Forelimb muscle (tissue), 1 donor: Measurements from ENCODE around the gene PSMB3. TPM values are rescaled to one million over a fixed set of nuclear protein-coding genes. Genes with fewer than 3 reads are reported as not detected.
"Not testable (repeated sequence)": the region's sequence is repeated elsewhere in the genome, so short reads cannot be mapped to it uniquely, and the experiment has no call there.

ENCODE experiments used
- DNase-seq: peaks from one replicate; pipeline ENCODE4 v3.0.0-alpha.2; 2013; ENCODE audit warnings: low read depth
- polyA plus RNA-seq: library from polyadenylated mRNA; unstranded; fragments of 120-200 nt; gene quantifications from one replicate; pipeline ENCODE4 v1.2.1, GENCODE V29; 2013; ENCODE audit not compliant: insufficient read length

The PSMB3 gene
- polyA plus RNA-seq, 1 donor: 73.3 TPM

GRCh38 chr17:38749223-38750043, 3.1 kb upstream of the PSMB3 start:
- DNase-seq: no peak

DNA sequence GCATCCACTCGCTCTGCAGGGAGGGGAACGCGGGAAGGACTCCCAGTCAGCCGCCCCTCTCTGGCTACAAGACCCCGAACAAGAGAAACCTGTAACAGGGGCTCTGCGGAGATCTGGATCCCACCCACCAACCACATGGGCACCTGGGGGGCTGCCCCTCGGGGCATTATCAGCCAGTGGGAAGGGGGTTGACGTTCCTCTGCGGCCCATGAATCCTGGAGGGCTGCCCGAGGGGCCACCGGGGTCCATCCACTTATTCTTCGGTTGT, 2.6 kb upstream of the PSMB3 start:
- DNase-seq: no peak

DNA sequence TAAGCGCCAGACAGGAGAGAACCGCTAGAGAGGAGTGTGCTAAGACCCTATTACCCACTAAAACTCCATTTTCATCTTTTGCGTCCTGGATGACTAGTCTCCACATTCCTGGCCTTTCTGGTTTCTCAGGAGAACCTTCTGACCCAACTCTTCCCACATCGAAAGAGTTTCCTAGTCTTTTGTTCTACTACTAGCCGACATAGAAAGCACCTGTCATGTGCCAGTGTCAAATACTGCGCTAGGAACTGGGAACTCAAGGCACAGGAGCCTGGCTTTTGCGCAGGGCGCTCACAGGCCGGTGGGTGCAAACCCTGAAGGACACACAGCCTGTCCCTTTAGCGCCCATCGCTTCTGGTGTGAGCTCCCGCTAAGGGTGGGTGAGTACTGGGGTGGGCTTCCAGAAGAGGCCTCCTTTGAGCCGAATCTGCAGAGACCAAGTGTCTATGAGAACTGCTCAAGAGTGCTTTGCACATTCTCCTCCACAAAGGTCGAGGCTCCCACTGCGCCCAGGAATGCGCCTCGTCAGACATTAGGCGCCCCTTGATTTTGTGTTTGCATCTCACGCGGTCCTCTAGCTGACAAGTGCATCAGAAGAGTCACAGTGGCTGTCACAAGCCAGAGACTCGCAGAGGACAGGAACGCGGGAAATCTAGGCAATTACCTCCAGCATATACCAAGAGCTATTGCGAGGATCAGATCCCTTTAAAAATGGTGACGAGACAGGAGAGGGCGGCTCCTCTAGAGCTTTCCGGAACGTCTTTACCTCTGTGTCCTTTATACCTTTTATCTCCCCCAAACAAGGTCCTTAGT, 2.0 kb upstream of the PSMB3 start:
- DNase-seq: no peak

DNA sequence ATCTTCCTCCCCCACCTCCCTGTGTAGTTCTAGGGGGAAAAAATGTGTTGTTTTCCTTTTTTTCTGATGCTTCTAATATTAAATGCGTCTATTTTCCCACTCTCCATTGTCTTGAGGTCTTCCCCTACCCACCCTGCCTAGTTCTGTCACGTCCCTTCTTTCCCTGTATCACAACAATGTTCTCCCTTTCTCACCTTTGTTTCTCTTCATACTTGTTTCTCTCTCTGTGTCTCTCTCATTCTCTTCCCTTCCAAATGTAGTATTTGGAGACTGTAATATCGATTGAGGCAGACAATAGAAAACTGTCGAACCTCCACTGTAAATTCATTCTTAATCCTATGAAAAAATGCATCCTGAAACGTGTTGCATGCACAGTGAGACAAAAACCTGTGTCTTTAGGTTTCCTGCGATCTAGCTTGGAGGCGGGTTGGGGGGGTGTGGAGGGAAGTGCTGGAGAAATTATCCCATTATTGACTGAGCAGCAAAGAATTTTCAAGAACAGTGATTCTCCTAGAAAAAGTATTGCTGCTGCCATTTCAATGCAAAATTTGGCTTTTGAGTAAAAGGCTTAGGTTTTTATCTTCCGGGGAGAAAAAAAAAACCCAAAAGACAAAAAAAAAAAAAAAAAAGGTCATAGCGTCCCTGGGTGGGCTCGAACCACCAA, 1.3 kb upstream of the PSMB3 start:
- no peak for DNase-seq

DNA sequence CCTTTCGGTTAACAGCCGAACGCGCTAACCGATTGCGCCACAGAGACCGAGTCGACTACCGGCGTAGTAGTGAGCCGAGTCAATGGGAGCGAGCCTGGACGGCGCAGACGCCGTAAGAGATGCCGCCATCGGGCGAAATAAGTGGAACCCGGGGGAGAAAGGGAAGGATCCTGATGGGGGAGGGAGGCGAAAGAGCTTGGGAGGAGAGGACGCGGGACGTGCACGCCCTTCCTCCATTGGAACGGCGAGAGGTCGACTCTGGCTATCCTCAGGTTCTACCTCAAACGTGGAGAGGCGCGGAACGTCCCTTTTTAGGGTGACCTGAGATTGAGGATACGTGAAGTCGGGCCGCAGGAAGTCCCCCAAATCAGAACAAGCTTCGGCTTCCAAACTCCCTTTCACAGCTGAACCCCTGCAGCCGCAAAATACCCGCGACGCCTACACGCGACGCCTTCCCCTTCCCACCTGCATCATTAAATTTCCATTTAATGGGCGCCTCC, 683 bp upstream of the PSMB3 start:
- no peak for DNase-seq

- DNase-seq: no peak
These were observed 548 bp downstream of the PSMB3 start for GRCh38 chr17:38753071-38753506.

GRCh38 chr17:38761612-38762011, 9.1 kb downstream of the PSMB3 start:
- no peak for DNase-seq

- no peak for DNase-seq
These were observed 9.7 kb downstream of the PSMB3 start for GRCh38 chr17:38762231-38762630.

DNA sequence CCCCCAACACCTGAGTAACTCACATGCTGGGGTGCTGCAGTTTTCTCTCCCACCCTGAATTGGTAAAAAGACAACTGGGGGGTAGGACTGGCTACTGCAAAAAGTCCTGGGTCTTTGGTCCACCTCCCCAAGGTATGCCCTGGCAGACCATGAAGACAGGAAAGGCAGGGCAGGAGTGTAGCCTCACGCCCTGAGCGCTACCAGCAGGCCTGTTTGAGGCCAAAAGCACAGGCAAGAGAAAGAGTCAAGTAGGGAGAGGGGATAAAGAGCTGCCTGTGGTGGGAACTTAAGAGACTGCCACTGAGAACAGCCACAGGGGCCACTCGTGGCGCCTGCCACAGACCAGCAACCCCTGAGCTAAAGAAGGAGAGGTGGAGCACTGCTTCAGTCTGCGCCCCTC, 13.8 kb downstream of the PSMB3 start:
- DNase-seq: no peak

- no peak for DNase-seq
These were observed 15.9 kb downstream of the PSMB3 start for GRCh38 chr17:38768417-38768816.

DNA sequence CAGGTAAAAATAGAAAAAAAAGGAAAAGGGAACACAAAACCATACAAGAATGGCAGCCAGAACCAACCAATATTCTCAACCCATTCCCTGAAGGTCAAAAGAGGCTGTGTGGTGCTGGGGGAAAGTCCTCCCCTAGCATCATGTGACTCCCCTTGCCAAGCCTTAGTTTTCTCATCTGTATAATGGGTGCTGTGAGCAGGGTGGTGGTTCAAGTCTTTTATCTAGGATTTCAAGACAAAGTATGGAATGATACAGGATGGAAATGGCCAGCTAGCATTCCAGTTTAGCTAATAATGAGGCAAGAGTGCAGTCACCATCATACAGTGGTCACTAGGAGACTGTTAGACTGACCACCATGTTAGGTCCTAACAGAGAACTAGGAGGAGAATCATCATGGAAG, 20.7 kb downstream of the PSMB3 start:
- no peak for DNase-seq

GRCh38 chr17:38777641-38778250, 25.2 kb downstream of the PSMB3 start:
- DNase-seq: no peak

DNA sequence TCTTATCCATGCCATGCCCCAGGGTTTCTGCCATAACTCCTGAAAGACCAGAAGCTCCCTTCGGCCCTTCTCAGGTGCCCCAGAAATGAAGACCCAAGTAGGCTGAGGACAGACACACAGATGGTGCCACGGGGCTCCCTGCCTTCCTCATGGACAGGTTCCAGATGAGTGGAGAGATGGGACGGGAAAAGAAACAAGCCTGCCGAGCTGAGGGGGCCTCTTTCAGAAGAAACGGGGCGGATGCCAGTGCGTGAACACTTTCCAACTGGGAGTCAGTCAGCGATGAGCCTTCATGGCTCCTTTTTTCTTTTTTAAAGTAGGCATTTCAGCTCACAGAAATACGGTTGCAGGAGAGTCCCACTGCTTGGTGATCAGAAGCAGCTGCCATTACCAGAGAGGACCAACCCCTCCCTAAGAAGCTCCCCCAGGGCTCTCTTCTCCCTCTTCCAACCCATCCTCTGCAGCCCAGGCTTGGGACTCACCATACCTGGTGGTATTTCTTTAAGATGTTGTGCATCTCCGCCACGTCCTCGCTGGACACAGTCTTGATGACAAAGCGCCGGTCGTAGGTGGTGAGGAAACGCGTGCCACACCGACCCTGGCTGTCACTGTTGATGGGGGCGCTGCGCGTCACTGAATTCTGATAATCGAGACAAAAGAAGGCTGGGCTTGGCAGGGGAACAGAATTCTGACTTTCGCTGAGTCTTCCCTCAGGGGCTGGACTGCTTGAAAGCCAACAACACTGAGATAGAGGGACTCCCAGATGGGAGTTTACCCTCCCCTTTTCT, 27.6 kb downstream of the PSMB3 start:
- DNase-seq: no peak

- no peak for DNase-seq
These were observed 30.7 kb downstream of the PSMB3 start for GRCh38 chr17:38783227-38783626.

DNA sequence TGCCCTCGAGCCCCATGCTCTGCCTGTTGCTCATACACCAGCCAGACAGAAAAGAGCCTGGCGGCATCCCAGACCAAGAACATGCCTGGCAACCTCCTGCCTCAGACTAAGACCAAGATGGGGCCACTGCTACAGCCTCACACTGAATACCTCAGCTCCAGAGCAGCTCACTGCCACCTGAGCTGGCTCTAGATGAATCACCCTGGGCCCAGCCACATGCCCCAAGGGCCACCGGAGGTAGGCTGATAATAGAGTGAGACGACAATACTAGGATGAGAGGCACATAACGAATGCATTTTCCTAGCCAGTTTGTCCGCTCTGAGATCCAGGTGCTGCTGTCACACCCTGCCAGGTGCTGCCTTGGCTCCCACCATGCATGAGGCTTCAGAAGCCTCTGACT, 33.8 kb downstream of the PSMB3 start:
- no peak for DNase-seq

DNA sequence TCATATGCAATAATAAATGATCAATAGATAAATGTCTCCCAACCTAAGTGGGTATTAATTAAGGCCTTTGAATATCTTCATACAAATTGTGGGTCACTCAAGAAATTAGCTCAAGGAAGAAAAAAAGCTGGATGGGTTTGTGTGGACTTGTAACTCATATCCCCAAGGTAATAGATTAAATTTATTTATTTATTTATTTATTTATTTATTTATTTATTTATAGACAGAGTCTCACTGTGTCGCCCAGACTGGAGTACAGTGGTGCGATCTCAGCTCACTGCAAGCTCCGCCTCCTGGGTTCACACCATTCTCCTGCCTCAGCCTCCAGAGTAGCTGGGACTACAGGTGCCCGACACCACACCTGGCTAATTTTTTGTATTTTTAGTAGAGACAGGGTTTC, 35.5 kb downstream of the PSMB3 start:
- DNase-seq: not testable (repeated sequence)

DNA sequence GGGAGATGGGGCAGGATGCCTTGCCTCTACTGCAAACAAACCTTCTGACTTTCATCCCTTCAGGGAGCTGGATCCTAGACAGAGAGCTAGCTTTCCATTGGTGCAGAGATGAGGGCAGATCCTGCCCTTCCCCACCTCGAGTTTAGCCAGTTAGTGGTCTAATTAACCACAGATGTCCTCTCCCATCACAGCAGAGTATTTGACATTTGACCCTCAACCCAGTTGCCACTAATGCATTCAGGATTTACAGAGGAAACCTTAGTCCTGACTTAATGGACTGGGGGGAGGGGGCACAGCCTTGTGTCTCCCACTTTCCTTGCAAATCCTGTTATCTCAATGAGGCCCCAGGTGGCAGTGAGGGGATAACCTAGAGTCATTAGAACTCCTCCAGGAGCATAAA, 36.6 kb downstream of the PSMB3 start:
- DNase-seq: no peak

- DNase-seq: not testable (repeated sequence)
These were observed 37.7 kb downstream of the PSMB3 start for GRCh38 chr17:38790148-38790707.

GRCh38 chr17:38791162-38791561, 38.6 kb downstream of the PSMB3 start:
- no peak for DNase-seq

GRCh38 chr17:38794221-38794620, 41.7 kb downstream of the PSMB3 start:
- DNase-seq: no peak
